ENCODE data around the gene FANCI.

FANCI gene

GRCh38 chr15:89364341-89364740 is 120.6 kb downstream of the FANCI start:
- TF ChIP-seq TCF12 (IDR thresholded peaks at IDR 0.05; ENCODE audit: low read depth) (no peak), FOXM1 (IDR thresholded peaks at IDR 0.05; ENCODE audit: borderline replicate concordance, low read depth) (no peak), REST (IDR thresholded peaks at IDR 0.05; ENCODE audit: low read depth) (no peak), MAX (IDR thresholded peaks at IDR 0.05) (no peak), YY1 (IDR thresholded peaks at IDR 0.05; ENCODE audit: low read depth) (no peak), NFIC (IDR thresholded peaks at IDR 0.05) (no peak), EGR1 (IDR thresholded peaks at IDR 0.05) (no peak), EP300 (IDR thresholded peaks at IDR 0.05; ENCODE audit: borderline replicate concordance) (no peak), TEAD4 (IDR thresholded peaks at IDR 0.05) (no peak), USF1 (IDR thresholded peaks at IDR 0.05) (no peak), CREB1 (IDR thresholded peaks at IDR 0.05; ENCODE audit: low read depth) (no peak), RAD21 (IDR thresholded peaks at IDR 0.05; ENCODE audit: low read depth) (no peak), ZBTB7A (IDR thresholded peaks at IDR 0.05; ENCODE audit: low read depth) (no peak), TAF1 (IDR thresholded peaks at IDR 0.05; ENCODE audit: low read depth) (no peak), CEBPB (IDR thresholded peaks at IDR 0.05) (no peak)

- no peak for TF ChIP-seq EGR1 (IDR thresholded peaks at IDR 0.05)
- peak; percentile 91 for TF ChIP-seq REST (IDR thresholded peaks at IDR 0.05; ENCODE audit: low read depth)
Observed at GRCh38 chr15:89364741-89365450, 121.1 kb downstream of the FANCI start.

GRCh38 chr15:89365462-89366065 is 121.8 kb downstream of the FANCI start:
- TF ChIP-seq TEAD4 (IDR thresholded peaks at IDR 0.05) (no peak), CREB1 (IDR thresholded peaks at IDR 0.05; ENCODE audit: low read depth) (no peak), ZBTB7A (IDR thresholded peaks at IDR 0.05; ENCODE audit: low read depth) (no peak), USF1 (IDR thresholded peaks at IDR 0.05) (no peak), NFIC (IDR thresholded peaks at IDR 0.05) (no peak), YY1 (IDR thresholded peaks at IDR 0.05; ENCODE audit: low read depth) (no peak), CEBPB (IDR thresholded peaks at IDR 0.05) (no peak), RAD21 (IDR thresholded peaks at IDR 0.05; ENCODE audit: low read depth) (no peak), EP300 (IDR thresholded peaks at IDR 0.05; ENCODE audit: borderline replicate concordance) (no peak), TCF12 (IDR thresholded peaks at IDR 0.05; ENCODE audit: low read depth) (no peak), TAF1 (IDR thresholded peaks at IDR 0.05; ENCODE audit: low read depth) (no peak), REST (IDR thresholded peaks at IDR 0.05; ENCODE audit: low read depth) (no peak), EGR1 (IDR thresholded peaks at IDR 0.05) (no peak), FOXM1 (IDR thresholded peaks at IDR 0.05; ENCODE audit: borderline replicate concordance, low read depth) (no peak)
